ENCODE data around the gene AP4M1. TPM values are rescaled to one million over a fixed set of nuclear protein-coding genes. Genes with fewer than 3 reads are reported as not detected.

Gene AP4M1
- total RNA-seq, 2 donors from 2014 or later, result 12.2 to 12.4 TPM

GRCh38 chr7:100095289-100095688 is 6.2 kb upstream of the AP4M1 start:
- Histone ChIP-seq H3K4me3 (no peak overlapping the region), H3K9me3 (no peaks in the 10 kb centered on the region), H3K36me3 (peaks cover 89% of the 10 kb centered on the region), H3K27ac (no peak overlapping the region), H3K4me1 (peaks cover 0 to 10% of the 10 kb centered on the region in 2 donors), H3K27me3 (no peaks in the 10 kb centered on the region)
- no peak for DNase-seq (ENCODE audit: low spot score)
- TF ChIP-seq CTCF (IDR thresholded peaks at IDR 0.05), result no peak

- Histone ChIP-seq H3K4me1 (peaks cover 0 to 10% of the 10 kb centered on the region in 2 donors), H3K9me3 (no peaks in the 10 kb centered on the region), H3K27me3 (no peaks in the 10 kb centered on the region), H3K4me3 (no peak overlapping the region), H3K27ac (no peak overlapping the region), H3K36me3 (peaks cover 85% of the 10 kb centered on the region)
- no peak for DNase-seq (ENCODE audit: low spot score)
- TF ChIP-seq CTCF (IDR thresholded peaks at IDR 0.05), result no peak
Measured at GRCh38 chr7:100095704-100096103, 5.7 kb upstream of the AP4M1 start.

- H3K36me3 ChIP-seq, result peaks cover 53% of the 10 kb centered on the region
- no peaks in the 10 kb centered on the region for H3K9me3 ChIP-seq
- no peak overlapping the region for H3K27ac ChIP-seq
- H3K4me1 ChIP-seq, result peaks cover 0 to 20% of the 10 kb centered on the region in 2 donors
- no peak overlapping the region for H3K4me3 ChIP-seq
- no peak for TF ChIP-seq CTCF (IDR thresholded peaks at IDR 0.05)
- DNase-seq (ENCODE audit: low spot score), result no peak
- no peaks in the 10 kb centered on the region for H3K27me3 ChIP-seq
Measured at GRCh38 chr7:100098913-100099312, 2.5 kb upstream of the AP4M1 start.

- H3K27me3 ChIP-seq, result no peaks in the 10 kb centered on the region
- H3K4me3 ChIP-seq, result peak overlapping the region; percentile 58 to 70
- H3K9me3 ChIP-seq, result no peaks in the 10 kb centered on the region
- TF ChIP-seq CTCF (IDR thresholded peaks at IDR 0.05), result no peak
- H3K27ac ChIP-seq, result no peak overlapping the region
- DNase-seq (ENCODE audit: low spot score), result no peak
- H3K36me3 ChIP-seq, result peaks cover 48% of the 10 kb centered on the region
- H3K4me1 ChIP-seq, result peaks cover 0 to 20% of the 10 kb centered on the region in 2 donors
Measured at GRCh38 chr7:100099452-100099851, 2.0 kb upstream of the AP4M1 start.

GRCh38 chr7:100100420-100101015 is 925 bp upstream of the AP4M1 start:
- Histone ChIP-seq H3K4me3 (peak overlapping the region; percentile 58 to 70), H3K4me1 (peaks cover 0 to 20% of the 10 kb centered on the region in 2 donors), H3K27ac (peak overlapping the region; percentile 90 to 96), H3K27me3 (no peaks in the 10 kb centered on the region), H3K9me3 (no peaks in the 10 kb centered on the region), H3K36me3 (peaks cover 45% of the 10 kb centered on the region)
- TF ChIP-seq CTCF (IDR thresholded peaks at IDR 0.05), result no peak
- DNase-seq (ENCODE audit: low spot score), result peak; percentile 90
